GM18867 (cell line): Measurements from ENCODE around the gene TBCB.
"Not testable (repeated sequence)": the region's sequence is repeated elsewhere in the genome, so short reads cannot be mapped to it uniquely, and the experiment has no call there.

ENCODE experiments used
- ATAC-seq: cut with Tn5 transposase; IDR thresholded peaks from one replicate; pipeline ENCODE4 v1.9.1; 2021; ENCODE audit warnings: mild to moderate bottlenecking, moderate library complexity; ENCODE audit not compliant: unreplicated experiment

TBCB gene

DNA sequence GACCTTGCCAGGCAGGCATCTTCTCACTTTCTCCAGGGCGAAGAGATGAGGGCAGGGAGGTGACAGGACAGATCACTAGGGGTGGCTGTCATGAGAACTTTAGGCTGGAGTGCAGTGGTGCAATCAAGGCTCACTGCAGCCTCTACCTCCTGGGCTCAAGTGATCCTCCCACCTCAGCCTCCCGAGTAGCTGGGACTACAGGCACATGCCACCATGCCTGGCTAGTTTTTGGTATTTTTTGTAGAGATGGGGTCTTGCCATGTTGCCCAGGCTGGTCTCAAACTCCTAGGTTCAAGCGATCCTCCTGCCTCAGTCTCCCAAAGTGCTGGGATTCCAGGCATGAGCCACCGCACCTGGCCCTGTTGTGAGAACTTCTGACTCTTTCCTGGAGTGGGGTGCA lies 19.6 kb downstream of the TBCB start:
- ATAC-seq = not testable (repeated sequence)

DNA sequence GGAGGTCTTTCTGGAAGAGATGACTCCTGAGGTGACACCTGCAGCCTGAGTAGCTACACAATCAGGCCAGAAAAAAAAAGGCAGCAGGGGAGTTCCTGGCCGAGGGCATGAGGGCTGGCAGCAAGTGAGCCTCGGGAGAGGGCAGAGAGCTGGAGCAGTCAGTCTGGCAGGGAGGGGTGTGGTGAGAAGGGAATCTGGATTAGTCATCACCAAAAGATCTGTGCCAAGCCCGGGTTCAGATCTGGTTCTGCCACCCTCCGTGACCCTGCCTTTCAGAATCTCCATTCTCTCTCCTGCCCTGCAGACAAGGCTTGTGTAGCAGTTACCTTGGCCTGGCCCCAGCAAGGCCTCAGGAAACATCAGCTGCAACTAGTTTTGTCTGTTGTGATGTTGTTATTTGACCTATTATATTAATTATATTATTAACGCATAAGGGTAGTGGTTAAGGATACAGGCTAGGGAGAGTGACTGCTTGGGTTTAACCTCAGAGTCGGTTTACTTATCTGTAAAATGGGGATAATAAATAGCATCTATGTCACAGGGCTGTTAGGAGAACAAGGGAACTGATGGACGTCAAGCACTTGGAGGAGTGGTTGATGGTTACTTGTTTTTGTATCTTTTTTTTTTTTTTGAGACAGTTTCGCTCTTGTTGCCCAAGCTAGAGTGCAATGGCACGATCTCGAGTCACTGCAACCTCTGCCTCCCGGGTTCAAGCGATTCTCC lies 21.9 kb downstream of the TBCB start:
- no peak for ATAC-seq

GRCh38 chr19:36139120-36139472 lies 23.8 kb downstream of the TBCB start:
- no peak for ATAC-seq

GRCh38 chr19:36139473-36140303 lies 24.4 kb downstream of the TBCB start, which contains the start of gene CAPNS1:
CAPNS1 (plus strand) TSS chr19:36140066; CDS start chr19:36141012, 946 bp downstream.
- peak; percentile 81 for ATAC-seq

GRCh38 chr19:36140304-36141038 lies 25.2 kb downstream of the TBCB start:
- ATAC-seq = no peak

- ATAC-seq = peak; percentile 54
Observed at GRCh38 chr19:36141039-36141927, 26.0 kb downstream of the TBCB start.

GRCh38 chr19:36142046-36142445 lies 26.8 kb downstream of the TBCB start:
- no peak for ATAC-seq

- no peak for ATAC-seq
Observed at GRCh38 chr19:36142496-36142895, 27.2 kb downstream of the TBCB start.

GRCh38 chr19:36144624-36145023 lies 29.4 kb downstream of the TBCB start:
- ATAC-seq = no peak

DNA sequence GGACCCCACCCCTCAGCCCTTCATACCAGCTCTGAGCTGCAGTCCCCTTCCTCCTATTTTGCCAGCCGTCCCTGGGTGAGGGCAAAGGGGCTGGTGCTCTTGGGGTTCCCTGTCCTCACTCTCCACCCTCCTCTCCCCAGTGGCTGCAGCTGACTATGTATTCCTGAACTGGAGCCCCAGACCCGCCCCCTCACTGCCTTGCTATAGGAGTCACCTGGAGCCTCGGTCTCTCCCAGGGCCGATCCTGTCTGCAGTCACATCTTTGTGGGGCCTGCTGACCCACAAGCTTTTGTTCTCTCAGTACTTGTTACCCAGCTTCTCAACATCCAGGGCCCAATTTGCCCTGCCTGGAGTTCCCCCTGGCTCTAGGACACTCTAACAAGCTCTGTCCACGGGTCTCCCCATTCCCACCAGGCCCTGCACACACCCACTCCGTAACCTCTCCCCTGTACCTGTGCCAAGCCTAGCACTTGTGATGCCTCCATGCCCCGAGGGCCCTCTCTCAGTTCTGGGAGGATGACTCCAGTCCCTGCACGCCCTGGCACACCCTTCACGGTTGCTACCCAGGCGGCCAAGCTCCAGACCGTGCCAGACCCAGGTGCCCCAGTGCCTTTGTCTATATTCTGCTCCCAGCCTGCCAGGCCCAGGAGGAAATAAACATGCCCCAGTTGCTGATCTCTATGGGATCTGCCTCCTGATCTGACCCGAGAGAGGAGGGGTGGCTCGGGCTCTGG lies 34.6 kb downstream of the TBCB start:
- ATAC-seq = no peak

DNA sequence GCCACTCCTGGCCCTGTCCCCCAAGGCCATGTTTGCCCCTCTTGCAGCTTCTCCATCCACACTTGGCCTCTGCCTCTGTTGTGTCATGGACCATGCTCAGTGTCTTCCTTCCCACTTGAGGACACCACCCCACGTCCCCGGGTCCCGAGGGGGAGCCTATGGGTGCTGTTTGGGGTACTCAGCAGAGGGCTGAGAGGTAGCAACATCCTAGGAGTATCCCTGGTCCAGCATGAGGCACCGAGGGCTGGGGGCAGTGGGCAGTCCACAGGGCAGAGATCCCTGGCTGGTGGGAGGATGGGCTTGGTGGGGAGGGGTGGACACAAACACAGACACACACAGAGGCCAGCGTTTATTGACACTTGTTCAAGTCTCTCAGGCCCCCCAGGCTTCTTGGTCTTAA lies 35.3 kb downstream of the TBCB start:
- no peak for ATAC-seq

GRCh38 chr19:36151144-36152018 lies 36.1 kb downstream of the TBCB start:
- ATAC-seq = no peak

GRCh38 chr19:36152019-36152351 lies 36.7 kb downstream of the TBCB start:
- no peak for ATAC-seq

- ATAC-seq = no peak
Observed at GRCh38 chr19:36152352-36153091, 37.3 kb downstream of the TBCB start, which contains the start of gene COX7A1. COX7A1 (minus strand) TSS chr19:36152447; CDS start chr19:36152407, 40 bp downstream.

- ATAC-seq = no peak
Observed at GRCh38 chr19:36153126-36153525, 37.9 kb downstream of the TBCB start.

DNA sequence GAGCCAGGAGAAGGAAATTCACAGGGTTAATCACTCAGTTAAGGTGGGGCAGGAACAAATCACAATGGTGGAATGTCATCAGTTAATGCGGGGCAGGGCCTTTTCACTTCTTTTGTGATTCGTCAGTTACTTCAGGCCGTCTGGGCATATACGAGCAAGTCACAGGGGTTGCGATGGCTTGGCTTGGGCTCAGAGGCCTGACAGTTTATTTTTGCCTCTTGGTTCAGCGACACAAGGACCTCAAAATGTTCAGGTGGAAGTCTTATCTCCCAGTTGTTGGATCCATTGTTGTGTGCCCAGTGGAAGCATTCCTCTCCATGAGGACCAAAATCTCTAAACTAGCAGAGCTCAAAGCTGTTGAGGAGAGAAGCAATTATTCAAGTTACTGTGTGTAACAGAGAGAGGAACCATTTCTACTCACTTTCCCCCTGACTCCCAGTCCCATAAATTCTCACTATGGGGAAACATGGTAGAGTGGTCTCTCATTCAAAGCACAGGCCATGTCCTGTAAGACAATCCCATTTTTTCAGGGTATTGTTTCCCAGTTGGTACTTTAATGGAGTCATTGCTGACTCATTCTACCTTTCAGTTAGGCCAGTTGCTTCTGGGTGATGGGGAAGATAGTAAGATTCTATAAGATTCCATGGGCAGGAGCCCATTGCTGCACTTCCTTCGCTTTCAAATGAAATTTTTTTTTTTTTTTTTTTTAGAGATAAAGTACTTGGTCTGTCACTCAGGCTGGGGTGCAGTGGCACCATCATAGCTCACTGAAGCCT lies 45.7 kb downstream of the TBCB start:
- ATAC-seq = no peak

DNA sequence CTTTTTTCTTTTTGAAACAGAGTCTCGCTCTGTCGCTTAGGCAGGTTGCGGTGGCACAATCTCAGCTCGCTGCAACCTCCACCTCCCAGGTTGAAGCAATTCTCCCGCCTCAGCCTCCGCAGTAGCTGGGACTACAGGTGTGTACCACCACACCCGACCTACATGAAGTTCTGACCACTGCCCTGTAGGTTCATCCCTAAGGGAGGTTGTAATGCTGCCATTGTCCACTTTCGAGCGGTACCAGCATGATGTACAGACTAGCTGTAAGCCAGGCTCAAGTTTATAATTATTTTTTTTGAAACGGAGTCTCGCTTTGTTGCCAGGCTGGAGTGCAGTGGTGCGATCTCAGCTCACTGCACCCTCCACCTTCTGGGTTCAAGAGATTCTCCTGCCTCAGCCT lies 48.5 kb downstream of the TBCB start:
- no peak for ATAC-seq
